ENCODE data around the gene NUP205.

The NUP205 gene

GRCh38 chr7:135508883-135509588, 48.7 kb upstream of the NUP205 start:
- H3K4me3 ChIP-seq (ENCODE audit: low read depth, low read length), result peak overlapping the region; percentile 99
- no peaks in the 10 kb centered on the region for H3K36me3 ChIP-seq (ENCODE audit: control insufficient read depth in 2 of 2, insufficient read depth in 1 of 2, low read length in 2 of 2)
- CTCF ChIA-PET, result interaction anchor here (0.6 to 0.7 kb wide), 2 partner anchors 26 to 223 kb away, joined by 3 to 4 read pairs; no protein-coding TSS in a partner anchor
- peak overlapping the region; percentile 79 for H3K27ac ChIP-seq (ENCODE audit: extremely low read depth, low read depth, low read length)
- POLR2A ChIA-PET, result interaction anchor here (0.6 to 1.4 kb wide), 3 partner anchors 8 to 49 kb away, joined by 3 to 5 read pairs (median 3); no protein-coding TSS in a partner anchor
- peaks cover 3% of the 10 kb centered on the region for H3K4me1 ChIP-seq (ENCODE audit: control insufficient read depth, insufficient read depth, low read length)
- H3K9me3 ChIP-seq (ENCODE audit: control insufficient read depth, insufficient read depth, low read depth, low read length), result no peaks in the 10 kb centered on the region
- no peak for TF ChIP-seq ZSCAN23 (tag by site-specific recombination; IDR thresholded peaks at IDR 0.05)
- no peak for TF ChIP-seq MEIS1 (CRISPR knock-in tag; IDR thresholded peaks at IDR 0.05; ENCODE audit: borderline replicate concordance)
- peak; percentile 82; the same call in 1 of the 2 replicates for TF ChIP-seq SCRT1 (tag by site-specific recombination; IDR thresholded peaks at IDR 0.05; ENCODE audit: borderline replicate concordance)
- no peak for TF ChIP-seq TRIM28 (IDR thresholded peaks at IDR 0.05; ENCODE audit: borderline replicate concordance, low read length)
- no peak for TF ChIP-seq SP2 (tag by site-specific recombination; IDR thresholded peaks at IDR 0.05)
- TF ChIP-seq SCRT2 (tag by site-specific recombination; IDR thresholded peaks at IDR 0.05), result peak; percentile 90
- TF ChIP-seq ZNF501 (tag by site-specific recombination; IDR thresholded peaks at IDR 0.05), result no peak
- TF ChIP-seq ZNF26 (tag by site-specific recombination; IDR thresholded peaks at IDR 0.05), result no peak
- no peak for TF ChIP-seq ZNF16 (tag by site-specific recombination; IDR thresholded peaks at IDR 0.05; ENCODE audit: low read depth)
- no peak for TF ChIP-seq ZNF398 (tag by site-specific recombination; IDR thresholded peaks at IDR 0.05)
- no peak for TF ChIP-seq RBAK (tag by site-specific recombination; IDR thresholded peaks at IDR 0.05)
- no peak for TF ChIP-seq HOXA7 (CRISPR knock-in tag; IDR thresholded peaks at IDR 0.05; ENCODE audit: borderline replicate concordance)
- no peak for TF ChIP-seq ZSCAN4 (tag by site-specific recombination; IDR thresholded peaks at IDR 0.05)
- no peak for TF ChIP-seq ZNF211 (tag by site-specific recombination; IDR thresholded peaks at IDR 0.05; ENCODE audit: low read depth)
- TF ChIP-seq ZNF302 (tag by site-specific recombination; IDR thresholded peaks at IDR 0.05; ENCODE audit: low read depth), result no peak
- no peak for TF ChIP-seq ZNF248 (tag by site-specific recombination; IDR thresholded peaks at IDR 0.05)
- peak; percentile 55; the same call in 1 of the 2 replicates for TF ChIP-seq ZNF366 (tag by site-specific recombination; conservative IDR thresholded peaks at IDR 0.05)
- peak; percentile 99 for TF ChIP-seq ZBTB17 (tag by site-specific recombination; IDR thresholded peaks at IDR 0.05)
- TF ChIP-seq ZFP41 (tag by site-specific recombination; IDR thresholded peaks at IDR 0.05; ENCODE audit: borderline replicate concordance), result no peak
- no peak for TF ChIP-seq ZNF571 (tag by site-specific recombination; IDR thresholded peaks at IDR 0.05)
- TF ChIP-seq ZNF404 (tag by site-specific recombination; IDR thresholded peaks at IDR 0.05), result no peak
- TF ChIP-seq ZNF174 (tag by site-specific recombination; IDR thresholded peaks at IDR 0.05), result no peak
- no peak for TF ChIP-seq SETDB1 (IDR thresholded peaks at IDR 0.05; ENCODE audit: insufficient read length, low read length)
- TF ChIP-seq ATF2 (tag by site-specific recombination; IDR thresholded peaks at IDR 0.05; ENCODE audit: low read depth), result no peak
- no peak for TF ChIP-seq ZNF677 (tag by site-specific recombination; IDR thresholded peaks at IDR 0.05)
- TF ChIP-seq ZNF473 (tag by site-specific recombination; IDR thresholded peaks at IDR 0.05), result no peak
- TF ChIP-seq GFI1B (tag by site-specific recombination; IDR thresholded peaks at IDR 0.05), result no peak
- no peak for TF ChIP-seq ZNF701 (tag by site-specific recombination; IDR thresholded peaks at IDR 0.05)
- no peak for TF ChIP-seq ZNF280C (tag by site-specific recombination; IDR thresholded peaks at IDR 0.05)
- no peak for TF ChIP-seq ZNF341 (tag by site-specific recombination; IDR thresholded peaks at IDR 0.05; ENCODE audit: low read depth)

Measured in HEK293 (cell line).